SK-N-SH treated with all-trans-retinoic acid at 6 μM for 48 hours (cell line): ENCODE data around the gene GRIK1.
"Not testable (repeated sequence)": the region's sequence is repeated elsewhere in the genome, so short reads cannot be mapped to it uniquely, and the experiment has no call there.

Experiments used
- ATAC-seq: fragments of 200-7000 bp; cut with Tn5 transposase; 3 replicates; pipeline ENCODE4 v1.9.1; 2020; ENCODE audit warnings: mild to moderate bottlenecking, moderate library complexity
- BACH2 ChIP-seq: fragments of 250-450 bp; sonication (Bioruptor Pico); IDR thresholded peaks from 2 replicates; pipeline ENCODE4 v1.9.0; 2021; ENCODE audit warnings: mild to moderate bottlenecking, borderline replicate concordance
- GLIS3 ChIP-seq: fragments of 250-450 bp; sonication (Bioruptor Pico); IDR thresholded peaks from 2 replicates; pipeline ENCODE4 v1.5.0; 2020; ENCODE audit warnings: mild to moderate bottlenecking, moderate library complexity
- ISL1 ChIP-seq: fragments of 250-450 bp; sonication (Bioruptor Pico); IDR thresholded peaks from 2 replicates; pipeline ENCODE4 v2.1.2; 2022; ENCODE audit warnings: mild to moderate bottlenecking, moderate library complexity
- OSR1 ChIP-seq: fragments of 250-450 bp; sonication (Bioruptor Pico); IDR thresholded peaks from 2 replicates; pipeline ENCODE4 v1.8.0; 2022; ENCODE audit warnings: moderate library complexity, mild to moderate bottlenecking, inconsistent platforms
- RARB ChIP-seq: fragments of 250-450 bp; sonication (Bioruptor Pico); IDR thresholded peaks from 2 replicates; pipeline ENCODE4 v1.8.0; 2021; ENCODE audit warnings: mild to moderate bottlenecking, moderate library complexity
- SNAI2 ChIP-seq: fragments of 250-450 bp; sonication (Bioruptor Pico); IDR thresholded peaks from 2 replicates; pipeline ENCODE4 v1.5.0; 2020; ENCODE audit warnings: mild to moderate bottlenecking, moderate library complexity
- TCF4 ChIP-seq: fragments of 250-450 bp; sonication (Bioruptor Pico); IDR thresholded peaks from 2 replicates; pipeline ENCODE4 v1.8.0; 2021; ENCODE audit warnings: mild to moderate bottlenecking, moderate library complexity, borderline replicate concordance
- TOX ChIP-seq: fragments of 250-450 bp; sonication (Bioruptor Pico); IDR thresholded peaks from 2 replicates; pipeline ENCODE4 v1.8.0; 2021; ENCODE audit warnings: mild to moderate bottlenecking, moderate library complexity, borderline replicate concordance
- ZFP3 ChIP-seq: fragments of 250-450 bp; sonication (Bioruptor Pico); IDR thresholded peaks from 2 replicates; pipeline ENCODE4 v1.5.0; 2020; ENCODE audit warnings: mild to moderate bottlenecking, moderate library complexity
- ZFP30 ChIP-seq: fragments of 450-650 bp; formaldehyde crosslinking; IDR thresholded peaks from 2 replicates; pipeline ENCODE4 v1.5.0; 2022; ENCODE audit warnings: mild to moderate bottlenecking, moderate library complexity
- ZNF70 ChIP-seq: fragments of 450-650 bp; formaldehyde crosslinking; IDR thresholded peaks from 2 replicates; pipeline ENCODE4 v1.5.0; 2020; ENCODE audit warnings: mild to moderate bottlenecking, moderate library complexity
- ZNF8 ChIP-seq: fragments of 450-650 bp; formaldehyde crosslinking; IDR thresholded peaks from 2 replicates; pipeline ENCODE4 v1.5.0; 2020; ENCODE audit warnings: mild to moderate bottlenecking, moderate library complexity
- TF ChIP-seq, protein P1 (sequence below): fragments of 250-450 bp; sonication (Bioruptor Pico); IDR thresholded peaks from 2 replicates; pipeline ENCODE4 v1.8.0; 2020; ENCODE audit warnings: mild to moderate bottlenecking, moderate library complexity, borderline replicate concordance
- TF ChIP-seq, protein P2 (sequence below): fragments of 250-450 bp; sonication (Bioruptor Pico); IDR thresholded peaks from 2 replicates; pipeline ENCODE4 v1.5.1; 2021; ENCODE audit warnings: mild to moderate bottlenecking, moderate library complexity
- TF ChIP-seq, protein P3 (sequence below): fragments of 250-450 bp; sonication (Bioruptor Pico); IDR thresholded peaks from 2 replicates; pipeline ENCODE4 v1.8.0; 2021; ENCODE audit warnings: low read depth, mild to moderate bottlenecking, moderate library complexity, borderline replicate concordance
- TF ChIP-seq, protein P4 (sequence below): fragments of 250-450 bp; sonication (Bioruptor Pico); IDR thresholded peaks from 2 replicates; pipeline ENCODE4 v1.5.1; 2020; ENCODE audit warnings: low read depth, mild to moderate bottlenecking, moderate library complexity

Gene GRIK1

DNA sequence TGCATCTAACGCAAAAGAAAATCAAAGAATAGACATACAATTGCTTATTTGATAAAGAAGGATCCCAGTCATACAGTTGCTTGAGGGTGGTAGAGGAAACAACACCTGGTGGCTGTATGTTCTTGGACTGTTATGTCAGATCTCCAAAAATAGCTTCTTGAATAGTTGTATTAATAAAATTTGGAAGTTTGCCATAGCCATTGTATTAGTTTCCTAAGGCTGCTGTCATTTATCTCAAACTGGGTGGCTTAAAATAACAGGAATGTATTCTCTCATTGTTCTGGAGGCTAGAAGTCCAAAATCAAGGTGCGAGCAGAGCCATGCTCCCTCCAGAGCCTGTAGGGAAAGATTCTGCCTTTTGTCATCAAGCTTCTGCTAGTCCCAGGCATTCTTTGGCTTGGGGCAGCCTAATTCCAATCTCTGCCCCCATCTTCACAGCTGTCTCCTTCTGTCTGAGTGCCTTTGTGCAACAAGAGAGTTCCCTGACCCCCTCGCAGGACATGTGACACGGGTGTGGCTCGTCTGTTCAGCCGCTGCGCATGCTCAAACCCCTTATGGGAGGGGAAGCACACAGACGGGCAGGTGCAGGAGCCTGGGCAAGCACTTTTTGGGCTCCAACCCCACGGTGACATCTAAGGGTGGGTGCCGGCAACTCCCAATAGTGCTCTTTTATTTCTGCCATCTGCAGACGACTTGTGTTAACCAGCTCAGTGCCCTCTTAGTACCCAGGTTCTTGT is 21.7 kb upstream of the GRIK1 start:
- no peak for TF ChIP-seq ZFP30 (CRISPR knock-in tag)
- TF ChIP-seq ZNF70 (CRISPR knock-in tag), result no peak
- TF ChIP-seq, protein P1, sequence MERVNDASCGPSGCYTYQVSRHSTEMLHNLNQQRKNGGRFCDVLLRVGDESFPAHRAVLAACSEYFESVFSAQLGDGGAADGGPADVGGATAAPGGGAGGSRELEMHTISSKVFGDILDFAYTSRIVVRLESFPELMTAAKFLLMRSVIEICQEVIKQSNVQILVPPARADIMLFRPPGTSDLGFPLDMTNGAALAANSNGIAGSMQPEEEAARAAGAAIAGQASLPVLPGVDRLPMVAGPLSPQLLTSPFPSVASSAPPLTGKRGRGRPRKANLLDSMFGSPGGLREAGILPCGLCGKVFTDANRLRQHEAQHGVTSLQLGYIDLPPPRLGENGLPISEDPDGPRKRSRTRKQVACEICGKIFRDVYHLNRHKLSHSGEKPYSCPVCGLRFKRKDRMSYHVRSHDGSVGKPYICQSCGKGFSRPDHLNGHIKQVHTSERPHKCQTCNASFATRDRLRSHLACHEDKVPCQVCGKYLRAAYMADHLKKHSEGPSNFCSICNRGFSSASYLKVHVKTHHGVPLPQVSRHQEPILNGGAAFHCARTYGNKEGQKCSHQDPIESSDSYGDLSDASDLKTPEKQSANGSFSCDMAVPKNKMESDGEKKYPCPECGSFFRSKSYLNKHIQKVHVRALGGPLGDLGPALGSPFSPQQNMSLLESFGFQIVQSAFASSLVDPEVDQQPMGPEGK (CRISPR knock-in tag), result no peak
- TF ChIP-seq GLIS3 (CRISPR knock-in tag), result no peak
- ATAC-seq, result no peak

DNA sequence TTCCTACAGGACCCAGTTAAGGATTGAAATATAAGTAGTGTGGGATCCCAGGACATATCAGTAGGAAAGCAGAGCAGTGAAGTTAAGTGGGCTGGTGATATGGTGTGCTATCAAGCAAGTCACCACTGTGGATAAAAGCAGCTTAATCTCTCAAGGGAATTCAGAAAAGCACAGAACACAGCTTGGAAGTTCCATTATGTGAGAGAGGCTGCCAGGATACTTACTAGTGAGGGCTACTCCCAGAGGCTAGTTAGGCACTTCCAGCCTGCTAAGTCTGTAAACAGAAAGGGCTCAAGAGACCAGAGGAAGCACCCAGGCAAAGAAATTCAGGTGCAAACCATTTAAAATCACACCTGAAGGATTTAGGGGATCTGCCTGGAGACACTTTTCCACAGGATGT is 18.8 kb upstream of the GRIK1 start:
- no peak for ATAC-seq
- TF ChIP-seq, protein P2, sequence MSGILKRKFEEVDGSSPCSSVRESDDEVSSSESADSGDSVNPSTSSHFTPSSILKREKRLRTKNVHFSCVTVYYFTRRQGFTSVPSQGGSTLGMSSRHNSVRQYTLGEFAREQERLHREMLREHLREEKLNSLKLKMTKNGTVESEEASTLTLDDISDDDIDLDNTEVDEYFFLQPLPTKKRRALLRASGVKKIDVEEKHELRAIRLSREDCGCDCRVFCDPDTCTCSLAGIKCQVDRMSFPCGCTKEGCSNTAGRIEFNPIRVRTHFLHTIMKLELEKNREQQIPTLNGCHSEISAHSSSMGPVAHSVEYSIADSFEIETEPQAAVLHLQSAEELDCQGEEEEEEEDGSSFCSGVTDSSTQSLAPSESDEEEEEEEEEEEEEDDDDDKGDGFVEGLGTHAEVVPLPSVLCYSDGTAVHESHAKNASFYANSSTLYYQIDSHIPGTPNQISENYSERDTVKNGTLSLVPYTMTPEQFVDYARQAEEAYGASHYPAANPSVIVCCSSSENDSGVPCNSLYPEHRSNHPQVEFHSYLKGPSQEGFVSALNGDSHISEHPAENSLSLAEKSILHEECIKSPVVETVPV (CRISPR knock-in tag), result no peak
- TF ChIP-seq, protein P3, sequence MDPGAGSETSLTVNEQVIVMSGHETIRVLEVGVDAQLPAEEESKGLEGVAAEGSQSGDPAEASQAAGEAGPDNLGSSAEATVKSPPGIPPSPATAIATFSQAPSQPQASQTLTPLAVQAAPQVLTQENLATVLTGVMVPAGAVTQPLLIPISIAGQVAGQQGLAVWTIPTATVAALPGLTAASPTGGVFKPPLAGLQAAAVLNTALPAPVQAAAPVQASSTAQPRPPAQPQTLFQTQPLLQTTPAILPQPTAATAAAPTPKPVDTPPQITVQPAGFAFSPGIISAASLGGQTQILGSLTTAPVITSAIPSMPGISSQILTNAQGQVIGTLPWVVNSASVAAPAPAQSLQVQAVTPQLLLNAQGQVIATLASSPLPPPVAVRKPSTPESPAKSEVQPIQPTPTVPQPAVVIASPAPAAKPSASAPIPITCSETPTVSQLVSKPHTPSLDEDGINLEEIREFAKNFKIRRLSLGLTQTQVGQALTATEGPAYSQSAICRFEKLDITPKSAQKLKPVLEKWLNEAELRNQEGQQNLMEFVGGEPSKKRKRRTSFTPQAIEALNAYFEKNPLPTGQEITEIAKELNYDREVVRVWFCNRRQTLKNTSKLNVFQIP, result no peak
- TF ChIP-seq GLIS3 (CRISPR knock-in tag) (no peak), BACH2 (CRISPR knock-in tag) (no peak), SNAI2 (no peak), ZNF70 (CRISPR knock-in tag) (no peak), RARB (CRISPR knock-in tag) (no peak), TOX (CRISPR knock-in tag) (no peak)

DNA sequence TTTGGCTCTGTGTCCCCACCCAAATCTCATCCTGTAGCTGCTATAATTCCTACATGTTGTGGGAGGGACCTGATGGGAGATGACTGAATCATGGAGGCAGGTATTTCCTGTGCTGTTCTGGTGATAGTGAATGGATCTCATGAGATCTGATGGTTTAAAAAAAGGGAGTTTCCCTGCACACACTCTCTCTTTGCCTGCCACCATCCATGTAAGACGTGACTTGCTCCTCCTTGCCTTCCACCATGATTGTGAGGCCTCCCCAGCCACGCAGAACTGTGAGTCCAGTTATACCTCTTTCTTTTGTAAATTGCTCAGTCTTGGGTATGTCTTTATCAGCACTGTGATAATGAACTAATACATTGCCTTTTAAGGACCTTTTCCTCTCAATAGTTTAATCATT is 18.2 kb upstream of the GRIK1 start:
- ATAC-seq, result not testable (repeated sequence)

DNA sequence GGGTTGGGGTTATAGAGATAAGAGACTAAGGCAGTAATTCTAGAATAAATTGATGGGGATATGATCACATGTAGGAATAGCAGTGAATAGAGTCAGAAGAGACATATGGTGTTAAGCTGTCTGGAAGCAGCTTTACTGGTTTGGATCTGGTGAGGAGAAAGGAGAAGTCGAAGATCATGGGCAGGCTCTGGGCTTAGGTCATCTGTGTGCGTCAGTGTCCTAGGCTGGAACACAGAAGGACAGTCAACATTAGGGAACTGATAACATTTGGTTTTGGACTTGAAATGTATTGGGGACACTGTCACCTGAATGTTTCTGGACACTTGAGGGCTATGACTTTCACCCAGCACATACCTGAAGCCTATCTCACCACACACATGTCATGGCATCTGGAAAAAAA is 13.9 kb upstream of the GRIK1 start:
- TF ChIP-seq, protein P3, result no peak
- TF ChIP-seq RARB (CRISPR knock-in tag) (no peak), ZFP30 (CRISPR knock-in tag) (no peak), ISL1 (CRISPR knock-in tag) (no peak), OSR1 (CRISPR knock-in tag) (no peak)
- ATAC-seq, result no peak

DNA sequence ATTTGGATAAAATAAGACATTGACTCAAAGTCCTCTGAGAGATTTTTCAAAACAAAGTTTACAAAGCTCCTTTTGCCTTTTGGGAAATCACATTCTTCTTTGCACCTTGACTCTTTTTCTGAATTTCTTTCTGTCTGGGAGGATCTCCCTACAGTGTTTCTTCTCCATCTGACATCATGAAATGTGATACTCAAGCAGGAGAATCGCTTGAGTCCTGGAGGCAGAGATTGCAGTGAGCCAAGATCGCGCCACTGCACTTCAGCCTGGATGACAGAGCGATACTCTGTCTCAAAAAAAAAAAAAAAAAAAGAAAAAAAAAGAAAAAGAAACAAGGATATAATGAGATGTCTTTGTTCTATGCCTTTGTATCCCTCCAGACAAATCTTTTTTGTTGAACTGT is 13.3 kb upstream of the GRIK1 start:
- TF ChIP-seq, protein P2 (CRISPR knock-in tag), result no peak
- no peak for TF ChIP-seq ZFP3
- no peak for TF ChIP-seq OSR1 (CRISPR knock-in tag)
- no peak for TF ChIP-seq ZNF8 (CRISPR knock-in tag)
- no peak for TF ChIP-seq BACH2 (CRISPR knock-in tag)
- no peak for TF ChIP-seq ZNF70 (CRISPR knock-in tag)
- TF ChIP-seq, protein P4, sequence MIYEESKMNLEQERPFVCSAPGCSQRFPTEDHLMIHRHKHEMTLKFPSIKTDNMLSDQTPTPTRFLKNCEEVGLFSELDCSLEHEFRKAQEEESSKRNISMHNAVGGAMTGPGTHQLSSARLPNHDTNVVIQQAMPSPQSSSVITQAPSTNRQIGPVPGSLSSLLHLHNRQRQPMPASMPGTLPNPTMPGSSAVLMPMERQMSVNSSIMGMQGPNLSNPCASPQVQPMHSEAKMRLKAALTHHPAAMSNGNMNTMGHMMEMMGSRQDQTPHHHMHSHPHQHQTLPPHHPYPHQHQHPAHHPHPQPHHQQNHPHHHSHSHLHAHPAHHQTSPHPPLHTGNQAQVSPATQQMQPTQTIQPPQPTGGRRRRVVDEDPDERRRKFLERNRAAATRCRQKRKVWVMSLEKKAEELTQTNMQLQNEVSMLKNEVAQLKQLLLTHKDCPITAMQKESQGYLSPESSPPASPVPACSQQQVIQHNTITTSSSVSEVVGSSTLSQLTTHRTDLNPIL, result no peak
- TF ChIP-seq TCF4, result no peak
- no peak for ATAC-seq
